ENCODE results near the gene SVOP. TPM values are rescaled to one million over a fixed set of nuclear protein-coding genes. Genes with fewer than 3 reads are reported as not detected.
A peak's percentile ranks its signal among the peaks of the same experiment; 100 is the strongest.

SVOP gene
- total RNA-seq, 6 experiments from 2014 or later, result not detected

DNA sequence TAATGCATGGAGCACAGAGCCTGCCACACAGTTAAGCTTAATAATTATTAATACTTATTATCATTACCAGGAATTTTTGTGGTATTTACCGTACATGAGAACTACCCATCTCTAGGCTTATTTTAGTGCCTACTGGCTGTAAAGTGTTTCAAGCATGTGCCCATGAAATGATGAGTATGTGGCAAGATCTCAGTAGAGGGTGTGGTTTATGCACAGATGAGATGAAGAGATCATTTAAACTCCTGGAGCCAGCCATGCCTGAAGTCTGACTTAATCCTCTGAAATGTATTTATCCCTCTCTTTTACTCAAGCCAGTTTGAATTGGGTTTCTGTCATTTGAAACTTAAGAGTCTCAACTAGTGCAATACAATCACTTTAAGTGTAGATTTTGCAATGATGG lies 80.7 kb downstream of the SVOP start:
- WGBS (ENCODE audit: insufficient coverage, low coverage, low lambda C conversion rate, missing lambda C conversion rate), result 79% methylated on average over 1 of the region's 1 CpG
- H3K4me3 ChIP-seq, result no peak overlapping the region
- ATAC-seq (no peak), DNase-seq (no peak)
- H3K27me3 ChIP-seq, result no peaks in the 10 kb centered on the region
- H3K27ac ChIP-seq, result no peak overlapping the region
- H3K36me3 ChIP-seq, result no peaks in the 10 kb centered on the region
- no peaks in the 10 kb centered on the region for H3K9me3 ChIP-seq
- TF ChIP-seq, protein P1, sequence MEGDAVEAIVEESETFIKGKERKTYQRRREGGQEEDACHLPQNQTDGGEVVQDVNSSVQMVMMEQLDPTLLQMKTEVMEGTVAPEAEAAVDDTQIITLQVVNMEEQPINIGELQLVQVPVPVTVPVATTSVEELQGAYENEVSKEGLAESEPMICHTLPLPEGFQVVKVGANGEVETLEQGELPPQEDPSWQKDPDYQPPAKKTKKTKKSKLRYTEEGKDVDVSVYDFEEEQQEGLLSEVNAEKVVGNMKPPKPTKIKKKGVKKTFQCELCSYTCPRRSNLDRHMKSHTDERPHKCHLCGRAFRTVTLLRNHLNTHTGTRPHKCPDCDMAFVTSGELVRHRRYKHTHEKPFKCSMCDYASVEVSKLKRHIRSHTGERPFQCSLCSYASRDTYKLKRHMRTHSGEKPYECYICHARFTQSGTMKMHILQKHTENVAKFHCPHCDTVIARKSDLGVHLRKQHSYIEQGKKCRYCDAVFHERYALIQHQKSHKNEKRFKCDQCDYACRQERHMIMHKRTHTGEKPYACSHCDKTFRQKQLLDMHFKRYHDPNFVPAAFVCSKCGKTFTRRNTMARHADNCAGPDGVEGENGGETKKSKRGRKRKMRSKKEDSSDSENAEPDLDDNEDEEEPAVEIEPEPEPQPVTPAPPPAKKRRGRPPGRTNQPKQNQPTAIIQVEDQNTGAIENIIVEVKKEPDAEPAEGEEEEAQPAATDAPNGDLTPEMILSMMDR (IDR thresholded peaks at IDR 0.05), result no peak
- no peak for TF ChIP-seq POLR2A (IDR thresholded peaks at IDR 0.05)
- H3K4me1 ChIP-seq, result no peaks in the 10 kb centered on the region
- intact Hi-C loops (cut with DNase I), result loop anchor here in 1 of 2 donors (10.0 kb wide), 1 partner anchor 45 kb away; no protein-coding TSS in a partner anchor

DNA sequence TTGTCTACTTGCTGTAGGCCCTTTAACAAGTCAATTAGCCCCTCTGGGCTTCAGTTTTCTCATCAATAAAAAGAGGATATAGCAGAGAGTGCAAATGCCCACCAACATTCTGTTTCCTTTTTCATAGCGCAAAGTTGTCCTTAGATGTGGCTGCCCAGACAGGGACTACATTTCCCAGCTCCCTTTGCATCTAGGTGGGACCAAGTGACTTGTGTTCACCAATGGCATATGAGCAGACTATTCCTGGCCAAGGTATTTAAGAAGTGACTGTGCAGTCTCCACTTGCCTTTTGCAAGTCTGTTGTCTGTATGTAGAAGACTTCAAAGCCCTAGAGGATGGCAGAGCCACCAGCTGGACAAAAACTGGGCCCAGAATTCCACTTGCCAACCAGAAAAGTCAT lies 81.3 kb downstream of the SVOP start:
- TF ChIP-seq, protein P1 (IDR thresholded peaks at IDR 0.05), result no peak
- no peak for TF ChIP-seq POLR2A (IDR thresholded peaks at IDR 0.05)

DNA sequence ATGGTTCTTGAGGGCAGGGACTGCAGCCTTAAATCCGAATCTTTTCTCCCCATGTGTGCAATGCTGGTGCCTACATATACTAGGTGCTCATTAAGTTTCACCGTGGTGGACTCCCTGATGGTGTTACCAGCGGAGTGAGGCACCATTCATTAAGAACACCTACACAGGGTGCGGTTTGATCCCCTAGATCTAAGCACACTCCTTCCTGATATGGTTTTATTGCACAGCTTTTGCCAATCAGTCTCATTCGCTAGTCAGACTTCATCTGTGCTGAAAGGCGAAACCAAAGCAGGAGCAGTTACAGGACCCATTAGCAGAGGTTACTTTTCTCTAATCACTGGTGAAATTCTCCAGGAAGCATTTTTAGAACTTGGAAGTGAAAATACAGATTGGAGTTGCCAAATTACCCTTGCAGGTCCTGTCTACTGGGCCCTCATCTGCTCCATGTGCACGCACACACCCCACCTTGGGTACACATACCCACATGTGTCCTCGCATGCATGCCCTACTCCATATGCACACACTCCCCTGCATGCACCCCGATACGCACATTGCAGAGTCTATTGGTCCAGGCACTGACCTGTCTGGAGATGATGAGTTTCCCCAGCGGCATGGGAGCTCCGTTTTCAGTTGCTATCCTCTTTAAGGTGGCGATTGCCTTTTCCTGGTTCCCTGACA lies 82.5 kb downstream of the SVOP start:
- no peak overlapping the region for H3K27ac ChIP-seq
- DNase-seq (no peak), ATAC-seq (no peak)
- intact Hi-C loops (cut with DNase I), result no loop called here
- no peaks in the 10 kb centered on the region for H3K4me1 ChIP-seq
- no peaks in the 10 kb centered on the region for H3K27me3 ChIP-seq
- no peak for TF ChIP-seq POLR2A (IDR thresholded peaks at IDR 0.05)
- TF ChIP-seq, protein P1 (IDR thresholded peaks at IDR 0.05), result no peak
- WGBS (ENCODE audit: insufficient coverage, low coverage, low lambda C conversion rate, missing lambda C conversion rate), result 91% methylated on average over 10 of the region's 13 CpGs
- no peak overlapping the region for H3K4me3 ChIP-seq
- no peaks in the 10 kb centered on the region for H3K9me3 ChIP-seq
- no peaks in the 10 kb centered on the region for H3K36me3 ChIP-seq

More for the DNA sequence above, 81.3 kb downstream of the SVOP start:
- Histone ChIP-seq H3K36me3 (no peaks in the 10 kb centered on the region), H3K4me3 (no peak overlapping the region), H3K27me3 (no peaks in the 10 kb centered on the region), H3K27ac (no peak overlapping the region), H3K9me3 (no peaks in the 10 kb centered on the region), H3K4me1 (no peaks in the 10 kb centered on the region)
- WGBS (ENCODE audit: insufficient coverage, low coverage, low lambda C conversion rate, missing lambda C conversion rate), result 57% methylated on average over 1 of the region's 1 CpG
- intact Hi-C loops (cut with DNase I), result no loop called here
- no peak for DNase-seq
- ATAC-seq, result peak; percentile 64 to 86 (median 78)

DNA sequence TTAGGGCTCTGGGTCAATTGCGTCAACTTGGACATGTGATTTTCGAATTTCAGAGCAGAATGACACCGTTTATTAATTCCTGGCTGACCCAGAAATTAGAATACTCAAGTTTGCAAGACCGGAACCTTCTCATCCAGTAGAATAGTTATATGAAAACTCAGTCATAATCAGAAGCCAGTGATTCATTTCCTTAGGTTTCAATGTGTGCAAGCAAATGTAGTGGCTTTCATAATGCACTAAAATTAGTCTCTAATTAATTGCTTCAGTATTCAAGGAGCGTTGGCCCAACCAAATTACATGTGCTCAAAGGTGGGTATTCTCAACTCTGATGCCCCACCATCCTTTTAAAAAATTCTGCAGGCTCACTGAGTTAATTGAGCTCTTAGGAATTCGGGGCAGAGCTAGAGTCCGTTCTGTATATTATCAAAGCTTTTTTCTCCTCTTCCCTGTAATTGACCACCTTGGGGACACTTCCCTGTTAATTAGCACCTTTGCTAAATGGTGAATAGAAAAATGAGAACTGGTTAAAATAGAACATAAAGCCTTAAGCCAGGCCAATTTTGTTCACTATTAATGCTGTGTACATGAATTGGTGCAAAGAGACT lies 85.6 kb downstream of the SVOP start:
- no peak overlapping the region for H3K27ac ChIP-seq
- H3K4me3 ChIP-seq, result no peak overlapping the region
- no peaks in the 10 kb centered on the region for H3K27me3 ChIP-seq
- DNase-seq, result no peak
- no peaks in the 10 kb centered on the region for H3K9me3 ChIP-seq
- H3K36me3 ChIP-seq, result no peaks in the 10 kb centered on the region
- WGBS (ENCODE audit: insufficient coverage, low coverage, low lambda C conversion rate, missing lambda C conversion rate), result 69% methylated on average over 7 of the region's 7 CpGs
- no peak for ATAC-seq
- no peak for TF ChIP-seq POLR2A (IDR thresholded peaks at IDR 0.05)
- TF ChIP-seq, protein P1 (IDR thresholded peaks at IDR 0.05), result no peak
- no peaks in the 10 kb centered on the region for H3K4me1 ChIP-seq
- intact Hi-C loops (cut with DNase I), result no loop called here
